Lower leg skin (tissue), 3 donors: ENCODE results near the gene IL20RA.

Source experiments
- CTCF ChIP-seq, 3 donors: fragments of 450-650 bp; IDR thresholded peaks; one replicate each; pipeline ENCODE4 v1.5.1; 2016; ENCODE audit warnings: antibody characterized with exemption in 3 of 3, mild to moderate bottlenecking in 3 of 3, moderate library complexity in 2 of 3
- POLR2A ChIP-seq, 2 donors: fragments of 450-650 bp; IDR thresholded peaks; one replicate each; pipeline ENCODE4 v1.6.1; 2016 to 2017; ENCODE audit warnings: antibody characterized with exemption in 2 of 2, mild to moderate bottlenecking in 1 of 2, moderate library complexity in 1 of 2

- TF ChIP-seq CTCF (IDR thresholded peaks at IDR 0.05) (no peak), POLR2A (IDR thresholded peaks at IDR 0.05) (no peak)
These were observed 15.9 kb downstream of the IL20RA start for GRCh38 chr6:137028912-137029311.
